SK-N-DZ (cell line): ENCODE results near the gene KIF25. TPM values are rescaled to one million over a fixed set of nuclear protein-coding genes. Genes with fewer than 3 reads are reported as not detected.
A peak's percentile ranks its signal among the peaks of the same experiment; 100 is the strongest.

Source experiments
- DNase-seq: peaks from one replicate; pipeline ENCODE4 v3.0.0-alpha.2; 2015; ENCODE audit warnings: low spot score
- polyA plus RNA-seq, 2 experiments: library from polyadenylated mRNA; depleted of rRNA; stranded (reverse); fragments of >200 nt; gene quantifications; 2 replicates each; pipeline ENCODE4 v1.2.3, GENCODE V29; 2014

The KIF25 gene, protein sequence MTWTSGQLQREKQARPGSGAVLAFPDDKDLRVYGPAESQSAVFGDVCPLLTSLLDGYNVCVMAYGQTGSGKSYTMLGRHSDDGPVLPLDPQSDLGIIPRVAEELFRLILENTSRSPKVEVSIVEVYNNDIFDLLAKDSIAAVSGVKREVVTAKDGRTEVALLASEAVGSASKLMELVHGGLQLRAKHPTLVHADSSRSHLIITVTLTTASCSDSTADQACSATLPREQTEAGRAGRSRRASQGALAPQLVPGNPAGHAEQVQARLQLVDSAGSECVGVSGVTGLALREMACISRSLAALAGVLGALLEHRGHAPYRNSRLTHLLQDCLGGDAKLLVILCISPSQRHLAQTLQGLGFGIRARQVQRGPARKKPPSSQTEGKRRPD
- 0.17 and 0.28 TPM in 2 replicates for polyA plus RNA-seq (2014; cell fraction: cytosol; rRNA removed)
- 0.76 and 4.6 TPM in 2 replicates for polyA plus RNA-seq (2014; cell fraction: nucleus; rRNA removed)

DNA sequence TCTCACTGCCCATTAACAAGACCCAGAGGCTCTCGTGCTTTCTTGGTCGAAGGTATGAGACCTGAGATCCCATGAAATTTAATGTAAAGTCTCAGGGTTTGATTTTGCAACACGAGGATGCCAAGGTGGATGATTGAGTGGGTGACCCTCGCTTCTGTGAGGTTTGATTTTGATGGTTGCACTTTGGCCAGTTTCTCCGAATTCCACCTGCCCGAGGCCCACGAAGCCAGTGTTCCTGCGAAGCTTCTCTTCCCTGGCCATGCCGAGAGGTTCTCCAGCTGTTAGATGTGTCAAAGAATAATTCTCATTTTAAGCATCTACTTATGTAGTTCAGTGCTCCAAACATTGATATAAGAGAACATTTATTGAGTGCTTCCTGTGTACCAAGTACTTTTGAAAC lies at the start of gene KIF25:
Gene KIF25 (plus strand): TSS at position 30 of the 400 bp plus-strand sequence. CDS start 31,915 bp downstream, outside the sequence.
- no peak for DNase-seq

GRCh38 chr6:167947716-167948115 lies 49.8 kb upstream of the KIF25 start:
- DNase-seq: peak; percentile 36

GRCh38 chr6:167948716-167949115 lies 48.8 kb upstream of the KIF25 start:
- DNase-seq: no peak

DNA sequence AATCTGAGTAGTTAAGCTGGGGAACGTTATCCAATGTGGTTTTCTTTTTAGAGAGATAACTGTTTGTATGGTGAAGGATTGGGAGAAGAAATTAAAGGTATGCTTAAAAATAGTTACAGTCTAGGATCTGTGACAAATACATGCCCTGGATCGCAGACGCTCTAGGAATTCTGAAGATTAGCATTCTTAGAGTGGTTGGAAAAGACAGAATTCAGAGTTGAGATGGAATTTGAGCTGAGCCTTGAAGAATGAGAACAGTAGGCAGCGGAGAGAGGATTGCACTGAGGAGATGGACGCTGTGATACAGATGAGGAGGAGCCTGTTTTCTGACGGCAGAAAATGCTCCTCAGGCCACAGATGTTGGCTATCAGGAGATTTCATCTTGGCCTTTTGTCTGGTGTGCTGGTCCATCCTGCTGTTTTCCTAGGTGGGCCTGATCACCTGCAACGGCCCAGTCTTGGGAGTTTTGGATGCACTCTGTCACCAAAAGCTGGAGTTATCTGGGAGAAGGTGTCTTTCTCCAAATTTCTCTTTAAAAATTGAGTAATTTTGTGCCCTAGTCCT lies 48.3 kb upstream of the KIF25 start:
- DNase-seq: no peak

GRCh38 chr6:167951781-167952511 lies 45.5 kb upstream of the KIF25 start:
- no peak for DNase-seq

- no peak for DNase-seq
These were observed 45.0 kb upstream of the KIF25 start for GRCh38 chr6:167952512-167952859.

DNA sequence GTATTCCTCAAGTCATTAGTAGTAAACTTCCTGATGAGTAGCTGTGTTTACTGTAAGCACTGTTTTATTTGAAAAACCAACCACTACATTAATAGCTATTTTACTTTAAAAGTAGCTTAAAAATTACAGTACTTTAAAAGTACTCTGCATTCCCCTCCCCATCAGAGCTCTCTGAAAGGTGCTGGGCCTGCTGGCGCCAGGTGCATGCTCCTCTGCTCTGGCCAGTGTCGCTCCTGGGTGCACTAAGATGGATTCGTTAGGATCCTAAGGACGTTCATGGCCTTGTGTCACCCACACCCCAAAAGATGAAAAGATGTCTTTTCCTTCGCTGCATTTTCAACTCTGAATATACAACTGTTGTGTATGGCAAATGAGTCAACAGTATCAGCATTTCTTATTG lies 43.9 kb upstream of the KIF25 start:
- no peak for DNase-seq

DNA sequence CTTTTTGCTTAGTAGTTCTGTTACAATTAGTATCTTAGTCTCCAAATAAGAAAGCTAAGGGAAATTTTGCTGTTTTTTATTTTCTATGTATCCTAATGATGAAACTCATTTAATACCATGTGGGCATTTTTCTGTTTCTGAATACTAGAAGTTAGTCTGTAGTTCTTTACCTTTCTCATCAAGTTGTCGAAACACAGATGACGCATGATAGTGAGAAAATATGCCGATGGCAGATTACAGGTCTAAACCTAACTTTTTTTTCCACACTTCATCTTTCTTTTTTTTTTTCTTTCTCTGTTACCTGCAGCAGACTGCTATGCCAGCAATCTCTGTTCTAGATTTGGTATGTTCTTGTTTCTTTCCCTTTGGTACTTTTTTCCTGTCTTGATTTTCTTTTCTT lies 43.3 kb upstream of the KIF25 start:
- DNase-seq: no peak

GRCh38 chr6:167956491-167956890 lies 41.0 kb upstream of the KIF25 start:
- no peak for DNase-seq

DNA sequence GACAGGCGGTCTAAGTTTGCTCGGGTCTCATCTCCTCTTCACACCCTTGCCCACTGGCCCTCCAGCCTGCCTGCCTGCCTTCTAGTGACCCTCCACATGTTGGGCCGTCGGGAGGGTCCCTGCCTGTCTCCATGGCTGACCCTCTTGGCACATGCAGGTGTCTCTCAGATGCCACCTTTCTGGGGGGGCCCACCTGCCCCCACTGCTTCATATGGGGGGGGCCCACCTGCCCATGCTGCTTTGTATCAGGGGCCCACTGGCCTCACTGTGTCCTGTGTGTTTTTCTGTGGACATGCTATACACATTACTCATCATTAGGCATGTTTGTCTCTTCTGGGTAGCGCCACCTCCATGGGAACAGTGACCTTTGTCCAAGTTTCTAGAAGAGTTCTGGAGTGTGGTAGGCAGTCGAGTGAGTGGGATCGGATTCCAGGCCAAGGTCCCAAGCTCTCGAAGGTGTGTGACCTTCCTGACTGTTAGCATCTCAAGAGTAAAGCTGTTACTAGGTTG lies 40.4 kb upstream of the KIF25 start:
- DNase-seq: no peak

DNA sequence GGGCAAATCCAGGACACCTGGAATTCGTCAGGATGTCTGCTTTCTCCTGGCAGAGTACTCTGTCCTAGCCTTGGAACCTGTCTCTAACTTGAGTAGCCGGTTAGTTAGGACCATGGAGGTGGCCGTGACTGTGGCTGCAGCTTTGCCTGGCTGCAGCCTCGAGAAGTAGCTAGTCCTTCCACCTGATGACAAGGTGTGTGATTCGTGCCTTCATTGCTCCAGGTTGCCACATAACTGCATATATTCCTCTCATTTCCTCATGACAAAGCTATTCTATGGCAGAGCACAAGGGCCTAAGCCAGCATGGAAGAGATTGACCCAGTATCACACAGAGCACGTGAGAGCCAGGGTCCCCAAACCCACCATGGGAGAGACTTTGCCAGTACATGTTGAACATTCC lies 39.8 kb upstream of the KIF25 start:
- no peak for DNase-seq

GRCh38 chr6:167960579-167960978 lies 36.9 kb upstream of the KIF25 start:
- no peak for DNase-seq

DNA sequence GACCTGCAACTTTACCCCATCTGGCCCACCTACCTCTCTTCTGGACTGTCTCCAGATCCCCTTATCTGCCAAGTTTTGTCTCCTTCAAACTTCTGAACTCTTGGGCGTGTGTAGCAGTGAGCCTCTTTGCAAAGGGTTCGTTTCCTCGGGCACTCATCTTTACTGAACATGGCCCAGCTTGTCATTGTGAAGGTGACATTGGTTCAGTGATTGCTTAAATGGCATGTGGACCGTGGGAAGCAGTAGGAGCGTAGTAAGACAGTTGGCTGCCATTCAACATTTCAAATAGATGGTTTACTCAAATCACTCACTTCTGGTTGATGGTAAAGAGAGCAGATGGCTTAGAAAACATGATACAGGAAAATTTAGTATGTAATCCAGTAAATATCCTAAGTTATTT lies 34.8 kb upstream of the KIF25 start:
- no peak for DNase-seq

DNA sequence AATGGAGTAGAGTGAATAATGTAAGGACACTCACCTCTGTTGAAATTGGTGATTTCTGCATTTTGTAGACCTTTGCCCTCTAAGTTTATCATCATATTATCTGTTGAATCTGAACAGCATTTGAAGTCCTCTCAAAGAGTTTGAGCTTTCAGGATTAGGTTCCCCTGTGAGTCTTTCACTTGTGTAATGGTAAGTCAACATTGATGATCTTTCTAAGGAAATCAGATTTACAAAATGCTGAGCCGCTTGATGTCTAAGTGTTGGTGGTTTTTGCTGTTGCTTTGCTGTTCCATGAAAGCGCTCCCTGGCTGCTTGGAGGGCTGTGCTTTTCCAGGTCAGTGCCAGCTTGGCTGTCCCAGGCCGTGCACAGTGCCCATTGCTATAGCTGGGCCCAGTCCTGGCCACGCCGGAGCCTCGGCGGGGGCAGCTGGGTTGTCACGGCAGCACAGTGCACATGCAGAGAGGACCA lies 33.8 kb upstream of the KIF25 start:
- no peak for DNase-seq

- no peak for DNase-seq
These were observed 31.6 kb upstream of the KIF25 start for GRCh38 chr6:167965592-167966539.

DNA sequence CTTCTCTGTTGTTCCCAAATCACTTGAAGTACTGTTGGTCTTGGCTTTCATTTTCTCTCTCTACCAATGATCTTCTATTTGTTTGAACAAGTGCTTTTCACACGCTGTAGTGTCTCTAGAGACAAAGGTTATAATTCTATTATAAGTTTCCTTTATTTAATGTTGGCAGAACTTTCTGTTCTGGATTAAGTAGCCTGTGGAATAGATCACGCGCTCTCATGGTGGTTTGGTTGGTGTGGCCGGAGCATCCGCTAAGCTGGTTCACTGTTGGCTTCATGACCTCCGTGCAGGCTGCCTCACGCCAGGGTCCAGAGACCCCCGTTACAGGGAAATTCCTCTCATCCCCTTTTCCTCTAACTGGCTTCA lies 30.9 kb upstream of the KIF25 start:
- DNase-seq: no peak

DNA sequence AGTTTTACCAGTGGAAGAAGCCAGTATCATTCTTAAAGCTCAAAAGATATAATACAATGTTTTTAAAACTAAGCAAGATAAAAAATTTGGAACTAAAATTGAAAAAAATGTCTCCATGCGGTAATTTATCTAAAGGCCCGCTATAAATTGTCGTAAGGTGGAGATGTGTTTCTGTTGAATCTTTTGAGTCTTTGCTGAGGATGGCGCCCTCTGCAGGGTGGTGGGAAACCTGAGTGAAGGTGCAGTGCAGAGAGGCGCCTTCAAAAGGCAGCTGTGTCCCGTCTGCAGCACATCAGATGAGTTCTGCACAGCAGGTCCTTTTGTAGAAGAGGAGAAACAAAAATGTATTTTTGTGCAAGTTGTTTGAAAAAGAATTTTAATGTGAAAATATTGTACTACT lies 29.4 kb upstream of the KIF25 start:
- peak; percentile 18 for DNase-seq

- no peak for DNase-seq
These were observed 27.2 kb upstream of the KIF25 start for GRCh38 chr6:167970230-167970629.

DNA sequence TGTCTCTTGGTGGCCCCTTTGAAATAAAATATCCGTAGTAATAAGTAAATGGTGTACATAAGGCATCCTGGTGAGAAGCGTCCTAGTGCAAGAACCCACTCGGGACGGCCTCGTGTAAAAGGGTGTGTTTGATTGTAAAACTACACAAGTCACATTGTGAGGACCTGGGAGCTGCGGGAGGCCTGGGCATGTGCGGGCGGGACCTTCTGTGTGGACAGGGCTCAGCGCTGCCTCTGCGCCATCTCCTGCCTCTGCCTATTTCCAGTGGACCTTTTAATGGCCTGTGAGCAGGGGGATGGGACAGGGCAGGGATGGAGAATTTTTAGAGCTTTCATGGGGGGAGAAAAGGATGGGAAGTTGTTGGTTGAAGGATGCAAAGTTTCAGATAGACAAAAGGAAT lies 25.3 kb upstream of the KIF25 start:
- DNase-seq: no peak

GRCh38 chr6:167973148-167973885 lies 24.2 kb upstream of the KIF25 start:
- no peak for DNase-seq
